Caco-2 (cell line): ENCODE data around the gene PLD4. TPM values are rescaled to one million over a fixed set of nuclear protein-coding genes. Genes with fewer than 3 reads are reported as not detected.

ENCODE experiments used
- BruUV-seq: library from RNA; stranded (reverse); fragments of 400-500 nt; replicated peaks from 2 replicates; lab custom pipeline; 2021; lab: Mats Ljungman, UMichigan
- CTCF ChIA-PET: fragments of 300-600 bp; sonication (Branson Sonifier 250); formaldehyde crosslinking; loops from one replicate; lab custom pipeline; 2022; ENCODE audit warnings: antibody characterized with exemption; lab: Charles Lee
- POLR2A ChIA-PET: fragments of 300-600 bp; sonication (Branson Sonifier 250); formaldehyde crosslinking; loops from one replicate; lab custom pipeline; 2022; ENCODE audit warnings: antibody characterized with exemption; lab: Charles Lee
- DNase-seq, 2 experiments: peaks; one replicate each; pipeline versions ENCODE4 v3.0.0 to v3.0.0-alpha.2; 2020 to 2022
- H3K27me3 ChIP-seq: replicated peaks from 2 replicates; pipeline ENCODE4 v1.6.0; 2011; ENCODE audit warnings: low read length; ENCODE audit not compliant: control insufficient read depth, insufficient read depth
- H3K36me3 ChIP-seq: 2 replicates; pipeline ENCODE4 v1.5.1; 2011; ENCODE audit warnings: low read length; ENCODE audit not compliant: control insufficient read depth, insufficient read depth
- H3K4me1 ChIP-seq: fragments of 250-450 bp; sonication (Bioruptor Pico); 2 replicates; pipeline ENCODE4 v1.5.1; 2020; ENCODE audit warnings: mild to moderate bottlenecking
- H3K4me3 ChIP-seq: 2 replicates; pipeline ENCODE4 v1.5.1; 2011; ENCODE audit warnings: low read depth, mild to moderate bottlenecking, control low read depth, low read length
- H3K9me3 ChIP-seq: fragments of 250-450 bp; sonication (Bioruptor Pico); 2 replicates; pipeline ENCODE4 v1.5.1; 2020; ENCODE audit warnings: mild to moderate bottlenecking, moderate library complexity
- H3K27ac Mint-ChIP-seq: one replicate; pipeline ENCODE4 v1.8.0; 2022; ENCODE audit warnings: mixed read lengths; ENCODE audit not compliant: unreplicated experiment
- H3K27me3 Mint-ChIP-seq: one replicate; pipeline ENCODE4 v1.8.0; 2022; ENCODE audit warnings: mixed read lengths; ENCODE audit not compliant: insufficient read depth, unreplicated experiment
- H3K36me3 Mint-ChIP-seq: one replicate; pipeline ENCODE4 v1.8.0; 2022; ENCODE audit warnings: mild to moderate bottlenecking, mixed read lengths; ENCODE audit not compliant: insufficient read depth, unreplicated experiment
- H3K4me1 Mint-ChIP-seq: one replicate; pipeline ENCODE4 v1.8.0; 2022; ENCODE audit warnings: low read depth, mixed read lengths; ENCODE audit not compliant: unreplicated experiment
- H3K4me3 Mint-ChIP-seq: one replicate; pipeline ENCODE4 v1.8.0; 2022; ENCODE audit warnings: mild to moderate bottlenecking, moderate library complexity, mixed read lengths; ENCODE audit not compliant: unreplicated experiment
- H3K9me3 Mint-ChIP-seq: one replicate; pipeline ENCODE4 v1.8.0; 2022; ENCODE audit warnings: mixed read lengths; ENCODE audit not compliant: unreplicated experiment
- intact Hi-C: fragments of 100-400 bp; cut with micrococcal nuclease; formaldehyde crosslinking; loops from one replicate; pipeline ENCODE4 v1.10.0; 2022; ENCODE audit not compliant: unreplicated experiment
- total RNA-seq: library from RNA; stranded (reverse); gene quantifications from 2 replicates; pipeline ENCODE4 v1.2.3, GENCODE V29; 2022
- TF ChIP-seq, protein P1 (sequence below), 2 experiments: fragments of 200-600 bp in 1 of 2; IDR thresholded peaks; 1 replicate in 1 of 2; 2 replicates in 1 of 2; pipeline versions ENCODE4 v1.5.1 to v1.8.0; 2011 to 2022; ENCODE audit warnings: antibody characterized with exemption in 1 of 2, control low read depth in 1 of 2, inconsistent platforms in 1 of 2, low read depth in 1 of 2, low read length in 1 of 2, mild to moderate bottlenecking in 1 of 2, moderate library complexity in 1 of 2; ENCODE audit not compliant: insufficient read depth in 1 of 2, severe bottlenecking in 1 of 2, unreplicated experiment in 1 of 2

PLD4 gene
- total RNA-seq, 1 experiment from 2014 or later: not detected

DNA sequence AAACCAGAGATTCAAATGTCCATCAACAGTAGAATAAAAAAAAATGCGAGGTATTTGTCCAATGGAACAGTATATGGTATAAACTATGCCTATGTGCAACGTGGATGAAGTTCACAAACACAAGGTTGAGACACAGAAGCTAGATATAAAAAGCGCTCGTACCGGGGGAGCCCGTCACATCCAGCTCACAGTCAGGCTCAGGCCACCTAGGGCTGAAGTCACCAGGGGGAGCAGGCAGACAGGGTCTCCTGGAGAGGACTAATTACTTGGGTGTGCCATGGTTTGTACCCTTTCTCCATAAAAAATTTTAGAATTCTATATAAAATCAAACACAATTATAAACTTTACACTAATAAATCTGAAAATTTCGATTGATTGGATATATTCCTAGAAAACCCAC is 39.9 kb downstream of the PLD4 start:
- H3K36me3 ChIP-seq: no peaks in the 10 kb centered on the region
- ChIA-PET CTCF (interaction anchor here (0.7 to 1.5 kb wide), 3 partner anchors 81 to 526 kb away, joined by 4 to 5 read pairs (median 5); no protein-coding TSS in a partner anchor), POLR2A (no interaction called here)
- Mint-ChIP-seq H3K27me3 (peaks cover 9% of the 10 kb centered on the region), H3K4me1 (no peaks in the 10 kb centered on the region), H3K4me3 (no peak overlapping the region), H3K9me3 (no peaks in the 10 kb centered on the region), H3K36me3 (no peaks in the 10 kb centered on the region), H3K27ac (no peak overlapping the region)
- no peaks in the 10 kb centered on the region for H3K27me3 ChIP-seq
- no peaks in the 10 kb centered on the region for H3K4me1 ChIP-seq
- no peaks in the 10 kb centered on the region for H3K9me3 ChIP-seq
- TF ChIP-seq, protein P1, sequence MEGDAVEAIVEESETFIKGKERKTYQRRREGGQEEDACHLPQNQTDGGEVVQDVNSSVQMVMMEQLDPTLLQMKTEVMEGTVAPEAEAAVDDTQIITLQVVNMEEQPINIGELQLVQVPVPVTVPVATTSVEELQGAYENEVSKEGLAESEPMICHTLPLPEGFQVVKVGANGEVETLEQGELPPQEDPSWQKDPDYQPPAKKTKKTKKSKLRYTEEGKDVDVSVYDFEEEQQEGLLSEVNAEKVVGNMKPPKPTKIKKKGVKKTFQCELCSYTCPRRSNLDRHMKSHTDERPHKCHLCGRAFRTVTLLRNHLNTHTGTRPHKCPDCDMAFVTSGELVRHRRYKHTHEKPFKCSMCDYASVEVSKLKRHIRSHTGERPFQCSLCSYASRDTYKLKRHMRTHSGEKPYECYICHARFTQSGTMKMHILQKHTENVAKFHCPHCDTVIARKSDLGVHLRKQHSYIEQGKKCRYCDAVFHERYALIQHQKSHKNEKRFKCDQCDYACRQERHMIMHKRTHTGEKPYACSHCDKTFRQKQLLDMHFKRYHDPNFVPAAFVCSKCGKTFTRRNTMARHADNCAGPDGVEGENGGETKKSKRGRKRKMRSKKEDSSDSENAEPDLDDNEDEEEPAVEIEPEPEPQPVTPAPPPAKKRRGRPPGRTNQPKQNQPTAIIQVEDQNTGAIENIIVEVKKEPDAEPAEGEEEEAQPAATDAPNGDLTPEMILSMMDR (IDR thresholded peaks at IDR 0.05; ENCODE audit: insufficient read depth in 1 of 2, low read depth in 1 of 2, low read length in 1 of 2, severe bottlenecking in 1 of 2, unreplicated experiment in 1 of 2): no peak
- BruUV-seq: no TSS peak
- intact Hi-C loops: no loop called here
- H3K4me3 ChIP-seq: no peak overlapping the region
- DNase-seq: no peak

DNA sequence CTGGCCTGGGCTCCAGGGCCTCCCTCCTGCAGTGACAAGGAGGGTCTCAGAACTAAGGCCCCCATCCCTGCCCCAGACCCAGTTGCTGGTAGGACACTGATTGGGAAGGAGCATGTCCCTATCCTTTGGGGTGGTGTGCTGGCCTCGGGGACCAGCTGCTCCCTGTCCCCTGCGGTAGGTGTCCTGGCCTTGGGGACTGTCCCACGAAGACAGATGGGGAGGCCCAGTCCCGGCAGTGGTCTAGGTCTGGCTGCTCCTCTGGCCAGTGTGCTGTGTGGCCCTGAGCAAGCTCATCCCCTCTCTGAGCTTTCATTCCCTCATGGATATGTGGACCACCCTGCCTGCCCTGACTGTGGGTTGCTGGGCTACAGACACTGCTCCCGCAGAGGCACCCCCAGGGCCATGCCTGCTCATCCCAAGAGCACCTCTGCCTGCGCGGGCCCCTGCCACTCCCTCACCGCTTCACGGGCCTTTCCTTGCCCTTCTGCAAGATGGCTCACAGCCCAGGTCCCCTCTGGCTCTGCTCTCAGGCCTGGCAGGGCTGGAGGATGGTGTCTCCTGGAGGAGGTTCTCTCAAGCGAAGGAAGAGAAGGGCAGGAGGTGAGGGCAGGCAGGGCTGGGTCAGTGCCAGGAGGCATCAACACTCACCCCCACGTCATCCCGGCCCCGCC is 41.0 kb downstream of the PLD4 start:
- Histone ChIP-seq H3K4me1 (no peaks in the 10 kb centered on the region), H3K9me3 (no peaks in the 10 kb centered on the region), H3K4me3 (no peak overlapping the region), H3K27me3 (no peaks in the 10 kb centered on the region), H3K36me3 (no peaks in the 10 kb centered on the region)
- intact Hi-C loops: no loop called here
- no peaks in the 10 kb centered on the region for H3K36me3 Mint-ChIP-seq
- TF ChIP-seq, protein P1 (IDR thresholded peaks at IDR 0.05; ENCODE audit: insufficient read depth in 1 of 2, low read depth in 1 of 2, low read length in 1 of 2, severe bottlenecking in 1 of 2, unreplicated experiment in 1 of 2): no peak
- POLR2A ChIA-PET: no interaction called here
- no peaks in the 10 kb centered on the region for H3K9me3 Mint-ChIP-seq
- H3K27ac Mint-ChIP-seq: no peak overlapping the region
- no peak for DNase-seq
- H3K4me1 Mint-ChIP-seq: no peaks in the 10 kb centered on the region
- peaks cover 3% of the 10 kb centered on the region for H3K27me3 Mint-ChIP-seq
- CTCF ChIA-PET: interaction anchor here (1.5 kb wide), 1 partner anchor 80 kb away, joined by 4 read pairs; no protein-coding TSS in a partner anchor
- no TSS peak for BruUV-seq
- no peak overlapping the region for H3K4me3 Mint-ChIP-seq

DNA sequence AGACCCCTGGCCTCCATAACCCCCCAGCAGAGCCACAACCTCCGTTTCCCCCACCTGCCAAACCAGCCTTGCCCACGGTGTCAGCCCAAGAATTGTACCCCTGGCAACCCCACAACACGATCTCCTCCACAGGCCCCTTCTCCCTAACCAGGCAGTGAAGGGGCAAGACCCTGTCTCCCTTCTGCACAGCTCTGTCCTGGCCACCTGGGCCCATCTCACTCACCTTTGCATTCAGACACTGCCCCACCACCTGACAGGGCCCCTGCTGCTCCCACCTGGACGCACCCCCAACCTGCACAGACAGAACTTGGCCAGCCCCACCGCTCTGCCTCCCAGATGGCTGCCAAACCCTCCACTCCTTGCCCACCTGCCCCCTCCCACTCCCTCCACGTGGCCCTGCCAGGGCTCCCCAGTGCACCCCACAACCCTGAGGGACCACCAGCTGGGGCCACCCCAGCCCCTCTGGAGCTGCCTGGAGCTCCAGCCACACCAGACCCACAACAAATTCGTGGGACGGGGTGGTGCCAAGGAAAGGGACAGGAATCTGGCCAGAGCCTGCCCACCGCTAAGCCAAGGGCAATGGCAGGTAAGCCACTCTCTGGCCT is 41.7 kb downstream of the PLD4 start:
- Histone ChIP-seq H3K27me3 (no peaks in the 10 kb centered on the region), H3K4me3 (no peak overlapping the region), H3K9me3 (no peaks in the 10 kb centered on the region), H3K36me3 (no peaks in the 10 kb centered on the region), H3K4me1 (no peaks in the 10 kb centered on the region)
- peaks cover 3% of the 10 kb centered on the region for H3K27me3 Mint-ChIP-seq
- H3K4me1 Mint-ChIP-seq: no peaks in the 10 kb centered on the region
- no TSS peak for BruUV-seq
- no peak overlapping the region for H3K4me3 Mint-ChIP-seq
- TF ChIP-seq, protein P1 (IDR thresholded peaks at IDR 0.05; ENCODE audit: insufficient read depth in 1 of 2, low read depth in 1 of 2, low read length in 1 of 2, severe bottlenecking in 1 of 2, unreplicated experiment in 1 of 2): no peak
- no peaks in the 10 kb centered on the region for H3K36me3 Mint-ChIP-seq
- CTCF ChIA-PET: no interaction called here
- H3K27ac Mint-ChIP-seq: no peak overlapping the region
- POLR2A ChIA-PET: no interaction called here
- intact Hi-C loops: no loop called here
- no peaks in the 10 kb centered on the region for H3K9me3 Mint-ChIP-seq
- no peak for DNase-seq
